HG03439 (cell line): ENCODE results near the gene FHL2.

ENCODE experiments used
- ATAC-seq: cut with Tn5 transposase; IDR thresholded peaks from one replicate; pipeline ENCODE4 v1.9.1; 2021; ENCODE audit warnings: mild to moderate bottlenecking, moderate library complexity; ENCODE audit not compliant: unreplicated experiment

Gene FHL2

DNA sequence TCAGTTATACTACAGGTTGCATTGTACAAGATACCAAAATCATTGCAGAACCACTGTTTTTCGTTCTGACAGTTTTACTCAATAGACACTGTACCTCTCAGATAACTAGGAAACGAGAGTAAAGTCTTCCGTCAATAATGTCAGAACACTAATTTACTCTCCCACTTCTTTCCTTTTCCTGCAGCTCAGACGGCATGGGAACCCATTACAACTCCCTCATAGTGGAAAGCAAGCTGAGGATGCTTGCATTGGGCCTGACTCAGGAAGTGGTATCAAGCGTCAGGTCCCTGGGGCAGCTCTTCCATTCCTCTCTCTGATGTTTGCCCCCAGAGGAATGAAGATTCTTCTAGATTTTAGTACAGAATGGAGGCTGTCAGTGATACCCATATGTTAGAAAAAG, 23.9 kb upstream of the FHL2 start:
- ATAC-seq = no peak

DNA sequence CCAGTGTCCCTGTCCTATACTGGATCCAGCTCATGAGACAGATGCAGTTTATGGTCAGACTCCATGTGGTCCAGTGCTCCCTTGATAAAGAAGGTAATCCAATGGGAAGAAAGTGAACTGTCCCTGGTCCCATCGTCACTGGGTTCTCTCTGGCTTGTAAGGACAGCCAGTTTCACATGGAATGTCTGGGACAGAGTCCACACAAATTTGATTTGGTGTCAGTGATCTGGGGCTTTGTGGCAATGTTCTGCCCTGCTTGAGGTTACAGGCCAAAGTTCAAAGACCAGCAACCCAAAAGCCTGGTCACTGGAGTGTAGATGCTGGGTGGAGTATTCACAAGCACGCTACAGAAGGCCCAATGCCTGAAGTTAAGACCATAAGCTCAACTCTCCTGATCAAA, 22.2 kb upstream of the FHL2 start:
- ATAC-seq = no peak

DNA sequence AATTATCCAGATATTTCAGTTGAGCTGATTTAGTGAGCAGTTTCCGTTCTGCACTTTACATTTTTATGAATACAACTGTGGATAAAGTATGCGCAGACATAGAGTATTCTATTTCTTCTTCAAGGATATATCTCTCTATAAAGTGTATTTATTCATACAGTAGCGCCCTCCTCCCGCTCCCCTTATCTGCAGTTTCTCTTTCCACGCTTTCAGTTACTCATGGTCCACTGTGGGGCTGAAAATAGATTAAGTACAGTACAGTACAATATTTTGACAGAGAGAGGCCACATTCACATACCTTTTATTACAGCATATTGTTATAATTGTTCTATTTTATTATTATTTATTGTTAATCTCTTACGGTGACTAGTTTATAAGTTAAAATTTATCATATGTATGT, 19.7 kb upstream of the FHL2 start:
- no peak for ATAC-seq

DNA sequence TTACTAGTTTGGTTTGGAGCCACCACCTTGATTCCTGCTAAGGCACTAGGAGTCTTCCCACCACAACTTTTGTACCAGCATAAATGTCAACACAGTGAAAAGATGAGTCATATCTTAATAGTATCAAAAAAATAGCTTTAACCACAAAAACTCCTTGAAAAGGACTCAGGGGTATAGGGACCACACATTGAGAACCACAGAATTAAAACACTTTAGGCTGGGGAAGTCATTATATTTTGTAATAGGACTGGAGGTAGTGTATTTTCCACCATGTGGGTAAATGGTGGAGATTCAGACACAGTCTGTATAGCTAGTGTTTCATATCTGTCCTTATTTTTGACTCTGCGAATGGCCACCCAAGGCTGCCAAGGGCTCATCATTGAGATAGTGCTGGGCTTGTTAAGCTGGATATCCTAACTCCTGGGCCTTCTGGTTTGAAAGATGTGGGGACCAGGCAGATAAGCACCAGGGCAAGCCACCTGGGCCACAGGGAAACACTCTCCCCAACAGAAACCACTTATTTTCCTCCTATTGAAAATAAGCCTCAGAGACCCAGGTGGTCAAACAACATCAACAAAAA, 19.1 kb upstream of the FHL2 start:
- ATAC-seq = no peak

DNA sequence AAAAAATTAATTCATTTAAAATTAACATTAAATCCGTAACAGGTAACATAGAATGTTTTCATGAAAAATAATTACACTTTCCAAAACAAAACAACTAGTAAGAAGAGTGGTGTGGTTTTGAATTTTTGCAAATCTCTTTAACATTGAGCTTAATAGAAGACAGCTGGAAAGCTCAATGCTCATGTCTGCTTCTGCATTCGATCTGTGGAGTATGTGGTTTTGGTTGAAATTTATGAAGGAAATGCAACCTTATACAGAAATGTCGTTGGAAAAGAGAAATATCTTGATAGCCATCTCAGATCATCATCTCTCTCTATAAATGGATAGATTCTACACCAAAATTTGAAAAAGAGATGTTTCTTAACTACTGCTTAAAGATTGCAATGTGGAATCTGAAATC, 17.3 kb upstream of the FHL2 start:
- no peak for ATAC-seq

DNA sequence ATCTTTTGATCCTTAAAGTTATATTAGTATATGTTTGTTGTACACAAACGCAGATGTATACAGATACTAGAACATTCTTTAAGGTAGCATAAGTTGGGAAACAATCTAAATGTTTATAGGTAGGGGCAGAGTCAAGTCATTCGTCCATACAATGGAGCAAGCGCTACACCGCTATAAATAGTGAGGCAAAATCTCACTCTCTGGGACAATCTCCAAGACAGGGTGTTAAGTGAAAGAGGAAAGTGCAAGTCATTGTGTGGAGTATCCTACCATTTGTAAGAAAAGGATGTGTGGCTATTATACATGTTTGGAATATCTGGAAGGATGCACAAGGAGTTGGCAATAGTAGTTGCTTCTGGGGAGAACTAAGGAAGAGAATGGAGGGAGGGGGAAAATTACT, 16.2 kb upstream of the FHL2 start:
- ATAC-seq = no peak

DNA sequence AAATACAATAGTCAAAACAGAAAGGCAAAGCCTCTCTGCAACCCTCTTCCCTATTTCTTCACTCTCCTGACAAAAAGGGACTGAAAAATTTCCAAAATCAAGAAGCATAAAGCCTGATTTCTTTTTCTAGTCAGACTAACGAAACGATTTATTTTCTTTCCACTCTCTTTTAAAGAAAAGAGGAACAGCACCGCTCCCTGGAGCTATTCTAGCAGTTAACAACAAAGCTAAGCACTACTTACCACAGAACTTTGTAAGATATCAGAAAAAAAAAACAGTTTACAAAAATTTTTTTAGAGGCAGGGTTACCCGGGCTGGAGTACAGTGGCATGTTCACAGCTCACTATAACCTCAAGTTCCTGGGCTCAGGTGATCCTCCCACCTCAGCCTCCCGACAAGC, 14.4 kb upstream of the FHL2 start:
- ATAC-seq = no peak

DNA sequence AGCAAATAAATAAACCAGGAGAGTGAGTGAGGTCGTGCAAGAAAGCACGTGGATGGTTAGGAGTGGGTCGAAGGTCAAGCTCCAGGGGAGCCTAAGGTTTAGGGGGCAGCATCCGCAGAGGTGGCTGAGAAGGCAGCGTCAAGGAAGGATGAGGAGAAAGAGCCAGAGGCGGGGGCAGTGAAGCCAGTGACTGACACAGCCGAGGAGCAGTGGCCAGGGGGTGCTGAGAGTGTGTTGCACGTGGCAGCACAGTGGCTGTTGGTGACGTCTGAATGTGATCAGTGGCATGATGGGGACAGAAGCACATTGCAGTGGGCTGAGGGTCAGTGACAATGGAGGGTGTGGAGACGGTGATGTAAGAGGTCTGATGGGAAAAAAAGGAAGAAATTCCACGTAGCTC, 13.7 kb upstream of the FHL2 start:
- no peak for ATAC-seq

DNA sequence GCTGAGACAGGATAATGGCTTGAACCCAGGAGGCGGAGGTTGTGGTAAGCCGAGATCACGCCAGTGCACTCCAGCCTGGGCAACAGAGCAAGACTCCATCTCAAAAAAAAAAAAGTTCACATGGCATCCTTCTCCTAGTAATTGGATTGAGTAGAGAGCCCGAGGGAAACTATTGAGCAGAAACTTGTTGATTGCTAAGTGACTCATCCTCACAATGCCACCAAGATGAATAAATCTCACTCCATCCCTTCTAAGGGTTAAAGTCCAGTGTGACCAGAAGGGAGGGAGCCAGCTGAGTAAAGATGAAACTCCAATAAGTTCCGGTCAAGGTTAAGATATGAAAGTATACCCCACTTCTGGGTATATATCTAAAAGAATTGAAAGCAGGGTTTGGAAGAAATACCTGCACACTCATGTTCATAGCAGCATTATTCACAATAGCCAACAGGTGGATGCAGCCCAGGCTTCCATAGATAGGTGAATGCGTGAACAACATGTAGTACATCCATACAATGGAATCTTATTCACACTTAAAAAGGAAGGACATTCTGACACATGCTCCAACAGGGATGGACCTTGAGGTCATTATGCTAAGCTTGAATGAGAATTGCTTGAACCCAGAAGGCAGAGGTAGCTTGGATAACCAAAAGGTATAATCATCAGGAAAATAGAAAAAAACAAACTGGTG, 13.0 kb upstream of the FHL2 start:
- no peak for ATAC-seq

DNA sequence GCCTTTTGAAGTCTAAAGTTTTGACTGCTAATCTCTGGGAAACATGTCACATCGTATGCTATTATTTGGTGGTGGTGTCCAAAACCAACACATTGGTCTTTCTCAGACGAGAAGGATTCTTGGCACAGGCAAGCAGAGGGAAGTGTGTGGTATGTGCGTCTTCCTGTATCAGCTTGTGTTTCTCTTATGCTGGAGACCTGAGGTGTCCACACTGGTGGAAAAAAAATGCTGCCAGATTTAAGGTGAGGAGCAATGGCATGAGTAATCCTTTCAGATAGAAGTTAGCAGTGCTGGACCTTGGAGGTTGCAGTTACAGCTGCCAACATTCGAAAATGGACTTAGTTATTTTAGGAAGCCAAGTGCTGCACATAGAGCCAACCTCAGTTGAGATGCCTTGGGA, 11.7 kb upstream of the FHL2 start:
- ATAC-seq = no peak

DNA sequence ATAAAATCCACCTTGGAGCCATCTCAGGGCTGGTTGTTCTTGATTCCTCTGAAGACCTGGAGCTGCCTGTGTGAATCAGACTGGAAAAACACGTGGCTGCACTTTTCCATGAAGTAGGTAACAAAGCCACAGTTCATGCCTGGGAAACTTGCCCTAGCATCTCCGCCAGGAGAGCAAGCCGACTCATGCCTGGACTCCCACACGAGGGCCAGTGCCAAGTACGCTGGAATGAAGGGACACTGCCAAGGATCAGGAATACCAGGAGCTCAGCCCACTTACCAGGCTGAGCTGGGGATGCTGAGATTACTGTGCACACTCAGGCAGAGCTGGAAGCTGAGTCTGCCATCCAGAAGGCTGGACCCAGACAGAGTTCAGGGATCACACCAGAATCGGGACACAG, 10.9 kb upstream of the FHL2 start:
- no peak for ATAC-seq

DNA sequence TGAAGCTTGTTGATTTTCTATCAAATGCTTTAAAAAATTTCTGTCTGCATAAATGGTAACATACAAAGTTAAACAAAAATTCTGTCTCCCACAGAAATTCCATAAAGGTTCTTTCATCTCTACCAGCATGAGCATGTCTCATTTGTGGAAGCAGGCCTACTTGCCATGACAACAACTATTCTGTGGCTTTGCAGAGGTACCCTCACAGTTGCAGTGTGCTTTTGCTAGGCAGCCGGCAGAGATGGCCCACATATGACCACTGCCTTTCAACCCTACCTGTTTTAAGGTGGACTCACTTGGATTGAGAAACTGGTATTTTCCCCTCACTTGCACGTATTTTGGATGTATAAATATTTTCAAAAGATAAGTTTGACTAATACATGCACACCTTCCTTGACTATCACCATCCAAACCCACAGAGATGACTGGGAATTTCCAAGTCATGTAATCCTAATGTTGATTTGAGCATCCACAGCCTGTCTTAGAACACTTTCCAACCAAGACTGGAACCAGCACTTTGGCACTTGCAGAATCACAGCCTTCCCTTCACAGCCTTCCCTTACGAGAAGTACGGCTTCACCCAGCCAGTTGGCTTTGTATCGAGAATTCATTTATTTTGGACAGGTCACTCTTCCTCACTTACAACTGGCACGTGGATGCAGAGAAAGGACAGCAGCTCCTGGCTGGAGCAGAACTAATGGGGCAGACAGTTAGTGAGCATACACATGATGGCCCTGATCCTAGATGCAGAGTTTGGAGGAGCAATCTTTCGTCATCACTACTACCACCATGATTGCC, 9.3 kb upstream of the FHL2 start:
- ATAC-seq = no peak

DNA sequence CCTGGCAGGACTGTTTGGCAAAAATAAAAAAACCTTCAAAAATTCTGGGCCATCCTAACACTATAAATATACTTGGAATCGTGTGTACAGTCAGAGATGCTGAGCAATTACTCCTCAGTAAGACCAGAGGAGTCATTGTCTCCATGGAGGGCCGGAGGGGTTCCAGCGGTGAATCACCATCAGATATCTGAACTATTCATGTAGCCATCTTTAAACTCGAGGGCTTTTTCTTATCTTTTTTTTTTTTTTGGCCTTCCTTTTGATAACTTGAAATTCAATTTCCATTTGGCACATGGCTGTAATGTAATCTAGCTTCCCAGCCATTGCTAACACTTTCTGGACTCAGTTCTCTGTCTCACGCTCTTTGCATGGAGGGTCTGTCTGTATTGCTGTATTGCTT, 7.4 kb upstream of the FHL2 start:
- no peak for ATAC-seq

DNA sequence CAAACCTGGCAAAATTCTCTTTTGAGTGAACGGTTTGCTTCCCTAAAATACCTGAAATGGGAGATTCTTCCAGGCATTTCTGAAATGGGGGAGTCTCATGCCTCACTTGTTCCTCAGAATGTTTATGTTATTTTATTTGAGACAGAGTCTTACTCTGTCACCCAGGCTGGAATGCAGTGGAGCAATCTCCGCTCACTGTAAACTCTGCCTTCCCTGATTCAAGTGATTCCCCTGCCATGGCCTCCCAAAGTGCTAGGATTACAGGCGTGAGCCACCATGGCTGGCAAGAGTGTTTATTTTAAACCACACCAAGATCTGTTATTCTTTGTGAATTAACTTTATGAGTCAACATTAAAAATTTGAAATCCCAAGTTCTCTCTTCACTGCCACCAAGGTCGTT, 6.4 kb upstream of the FHL2 start:
- ATAC-seq = no peak

DNA sequence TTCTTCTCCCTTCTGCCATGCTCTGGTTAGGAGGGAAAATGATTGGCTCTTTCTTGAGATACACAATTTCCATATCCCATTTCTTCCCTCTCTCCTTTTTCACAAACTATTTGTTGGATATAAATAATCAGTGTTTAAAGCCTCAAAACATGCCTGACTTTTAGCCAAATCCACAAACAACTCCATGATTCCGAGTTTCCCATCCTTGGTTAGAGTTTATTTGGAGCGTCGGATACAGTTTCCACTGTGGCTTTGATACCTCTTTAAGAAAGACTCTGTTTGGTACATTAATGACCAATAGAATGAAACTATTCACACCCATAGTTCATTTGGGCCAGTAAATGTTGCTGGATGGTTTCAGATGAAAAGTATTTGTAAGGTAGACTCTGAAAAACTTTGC, 5.9 kb upstream of the FHL2 start:
- ATAC-seq = no peak

DNA sequence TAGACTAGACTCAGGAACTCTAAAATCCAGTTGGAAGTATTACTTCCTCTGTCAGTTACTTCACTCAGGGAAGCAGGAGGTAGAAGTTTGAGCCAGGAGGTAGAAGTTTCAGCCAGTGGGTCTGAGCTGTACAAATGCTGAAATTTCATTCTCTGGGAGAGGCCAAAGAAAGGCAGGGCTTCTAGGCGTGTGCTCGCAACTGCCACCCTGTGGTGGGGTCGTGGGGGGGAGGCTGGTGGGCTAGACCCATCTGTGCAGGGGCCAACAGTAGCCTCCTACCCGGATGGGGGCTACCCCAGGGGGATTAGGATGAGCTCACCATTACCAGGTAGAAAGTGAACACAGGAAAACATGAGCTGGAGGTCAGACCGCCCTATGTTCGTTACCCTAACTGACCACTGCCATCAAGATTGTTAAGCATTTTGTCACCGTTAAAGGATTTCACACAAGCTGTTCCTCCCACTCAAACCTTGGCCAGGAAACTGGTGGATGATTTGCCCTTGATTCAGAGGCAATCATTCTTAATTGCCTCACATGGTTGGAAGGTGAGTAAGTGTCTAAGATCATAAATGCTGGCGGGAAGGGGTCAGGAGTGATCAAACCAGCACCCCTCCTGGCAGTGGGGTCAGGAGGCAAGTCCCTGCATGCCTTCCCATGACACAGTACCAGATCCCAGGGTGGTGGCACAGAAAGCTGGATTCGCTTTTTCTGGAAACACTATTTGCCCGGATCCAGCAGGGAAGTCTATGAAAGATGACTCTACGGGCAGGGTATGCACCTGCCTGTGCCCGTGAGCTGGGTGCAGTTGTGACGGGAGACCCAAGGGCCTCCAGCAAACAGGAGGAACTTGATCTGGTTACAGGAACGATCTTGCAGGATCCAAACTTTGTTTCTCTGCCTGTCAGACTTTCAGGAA, 5.2 kb upstream of the FHL2 start:
- no peak for ATAC-seq

DNA sequence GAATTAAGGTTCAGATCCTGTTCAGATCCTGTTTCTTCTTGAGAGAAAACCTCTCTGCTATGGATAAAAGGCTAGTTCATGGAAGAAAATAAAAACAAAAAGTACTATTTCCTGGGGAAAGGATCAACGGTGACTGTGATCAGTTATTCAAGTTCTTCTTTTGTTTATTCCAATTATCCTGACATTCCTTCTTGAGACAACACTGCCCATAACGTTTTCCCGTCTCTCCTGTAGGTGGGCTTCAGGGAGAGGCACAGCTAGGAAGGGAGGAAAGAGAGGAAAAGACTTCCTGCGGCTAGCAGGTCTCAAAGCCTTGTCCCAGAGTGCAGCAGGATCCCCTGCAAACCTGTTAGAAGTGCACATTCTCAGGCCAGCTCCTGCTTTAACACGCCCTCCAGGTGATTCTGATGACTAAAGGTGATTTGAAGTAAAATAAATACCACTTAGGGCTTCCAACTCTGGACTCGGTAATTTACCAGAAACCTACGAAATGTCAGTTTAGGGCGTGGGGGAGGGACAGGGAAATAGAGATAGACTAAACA, 4.5 kb upstream of the FHL2 start:
- no peak for ATAC-seq

DNA sequence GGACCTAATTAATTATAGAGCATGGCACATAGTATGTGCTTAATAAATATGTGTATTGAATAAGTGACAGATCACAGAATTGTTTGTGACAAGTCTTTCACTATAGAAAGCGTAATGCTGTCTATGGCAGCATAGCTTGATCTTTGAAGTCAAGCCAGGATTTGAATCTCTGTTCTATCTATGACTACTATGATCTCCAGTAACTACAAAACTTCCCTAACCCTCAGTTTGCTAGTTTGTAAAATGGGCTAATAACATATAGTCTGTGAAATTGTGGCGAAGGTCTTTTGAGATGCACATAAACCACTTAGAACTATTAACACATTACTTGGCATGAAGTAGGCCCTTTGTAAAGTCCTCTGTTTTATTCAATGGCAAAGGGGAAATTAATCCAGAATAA, 4.0 kb upstream of the FHL2 start:
- ATAC-seq = no peak

DNA sequence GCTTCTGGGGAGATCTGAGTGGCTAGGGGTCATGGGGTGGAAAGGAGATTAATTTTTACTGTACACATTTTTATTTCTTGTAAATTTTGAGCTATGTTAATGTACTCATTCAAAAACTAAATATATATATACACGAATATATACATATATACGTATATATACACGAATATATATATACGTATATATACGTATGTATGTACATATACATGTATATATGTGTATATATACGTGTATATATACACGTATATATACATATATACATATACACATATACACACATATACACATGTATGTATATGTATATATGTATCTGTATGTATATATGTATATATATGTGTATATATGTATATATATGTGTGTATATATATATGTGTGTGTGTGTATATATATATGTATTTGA, 3.0 kb upstream of the FHL2 start:
- ATAC-seq = no peak

DNA sequence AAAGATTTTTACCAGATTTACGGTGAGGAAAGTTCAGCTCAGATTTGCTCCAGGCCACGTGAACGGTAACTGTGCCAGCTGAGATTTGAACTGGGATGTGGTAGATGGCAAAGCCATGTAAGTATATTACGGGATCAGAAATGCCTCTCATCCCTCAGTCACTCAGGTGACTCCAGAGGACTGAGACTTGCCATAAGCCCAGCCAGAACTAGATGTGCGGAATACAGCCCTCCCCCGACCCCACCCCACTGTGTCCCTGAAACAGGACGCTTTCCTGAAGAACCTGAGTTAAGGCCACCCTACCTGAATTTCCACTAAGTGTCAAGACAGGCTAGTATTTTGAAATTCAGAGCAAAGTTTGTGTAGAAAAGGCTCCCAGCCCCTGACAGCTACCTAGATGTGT, 1.3 kb upstream of the FHL2 start:
- no peak for ATAC-seq

DNA sequence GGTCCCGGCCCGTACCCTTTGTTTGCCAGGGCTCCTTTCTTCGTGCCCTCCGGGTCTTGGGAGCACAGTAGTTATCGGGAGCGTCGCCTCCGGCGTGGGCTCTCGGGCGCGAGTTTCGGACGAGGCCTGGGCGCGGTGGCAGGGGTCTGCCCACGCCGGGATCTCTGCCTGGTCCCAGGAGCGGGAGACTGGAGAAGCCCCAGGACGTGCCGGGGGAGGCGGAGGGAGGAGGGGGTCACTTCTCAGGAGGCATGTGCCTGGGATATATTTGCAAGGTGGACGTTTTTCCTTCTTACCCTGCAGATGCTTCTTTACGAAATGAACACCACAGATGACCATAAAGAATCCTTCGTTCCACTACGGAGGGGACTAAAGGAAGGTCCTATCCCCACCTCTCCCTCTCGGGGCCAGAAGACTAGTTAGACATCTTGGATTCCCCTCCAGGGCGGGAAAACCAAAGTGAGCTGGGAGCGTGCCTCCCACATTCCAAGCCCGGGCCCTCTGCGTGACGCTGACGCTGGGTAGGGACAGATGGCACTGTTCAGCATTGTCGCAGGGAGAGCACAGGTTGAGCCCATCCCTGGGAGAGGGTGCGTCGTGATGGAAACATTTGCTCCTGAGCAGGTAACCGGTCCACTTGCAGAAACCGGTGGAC, 483 bp upstream of the FHL2 start:
- no peak for ATAC-seq
